Fibroblast of mammary gland (primary cell): ENCODE data around the gene ACACB.

ENCODE experiments used
- DNase-seq: peaks from one replicate; pipeline ENCODE4 v3.0.0-alpha.2; 2010; ENCODE audit warnings: low read depth
- H3K4me3 ChIP-seq: 2 replicates; pipeline ENCODE4 v1.5.1; 2011; ENCODE audit warnings: low read depth, mild to moderate bottlenecking, low read length, moderate library complexity; ENCODE audit not compliant: control insufficient read depth
- TF ChIP-seq, protein P1 (sequence below): conservative IDR thresholded peaks from 2 replicates; pipeline ENCODE4 v1.5.1; 2011; ENCODE audit warnings: low read depth, low read length, inconsistent platforms; ENCODE audit not compliant: control insufficient read depth, insufficient read depth

Gene ACACB

DNA sequence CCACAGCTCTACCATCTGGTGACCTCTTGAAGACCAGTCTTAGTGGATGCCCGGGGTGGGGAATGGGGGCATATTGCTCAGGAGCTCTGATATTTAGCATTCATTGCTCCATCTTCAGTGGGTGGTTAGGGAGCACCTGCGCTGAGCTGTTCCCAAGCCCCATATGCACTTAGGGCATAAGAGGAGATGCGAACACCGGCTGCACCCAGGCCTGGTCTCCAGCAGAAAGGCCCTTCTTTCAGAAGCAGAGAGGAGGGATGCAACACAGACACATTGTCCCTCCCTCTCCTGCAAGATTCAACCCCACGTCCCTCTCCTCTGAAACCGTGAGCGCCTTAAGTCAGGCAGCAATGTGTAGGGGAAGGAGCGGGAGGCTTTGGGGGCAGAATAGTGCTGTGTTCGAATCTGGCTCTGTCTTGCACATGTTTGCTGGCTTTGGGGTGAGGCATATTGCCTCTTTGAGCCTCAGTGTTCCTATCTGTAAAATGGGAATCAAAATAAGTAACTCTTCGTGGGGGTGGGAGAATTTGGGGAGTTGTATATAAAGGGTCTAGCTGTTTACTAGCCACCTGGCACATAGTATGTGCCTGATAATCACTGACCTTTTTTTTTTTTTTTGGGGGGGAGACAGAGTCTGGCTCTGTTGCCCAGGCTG is 105.0 kb downstream of the ACACB start:
- no peak overlapping the region for H3K4me3 ChIP-seq
- no peak for DNase-seq
- TF ChIP-seq, protein P1, sequence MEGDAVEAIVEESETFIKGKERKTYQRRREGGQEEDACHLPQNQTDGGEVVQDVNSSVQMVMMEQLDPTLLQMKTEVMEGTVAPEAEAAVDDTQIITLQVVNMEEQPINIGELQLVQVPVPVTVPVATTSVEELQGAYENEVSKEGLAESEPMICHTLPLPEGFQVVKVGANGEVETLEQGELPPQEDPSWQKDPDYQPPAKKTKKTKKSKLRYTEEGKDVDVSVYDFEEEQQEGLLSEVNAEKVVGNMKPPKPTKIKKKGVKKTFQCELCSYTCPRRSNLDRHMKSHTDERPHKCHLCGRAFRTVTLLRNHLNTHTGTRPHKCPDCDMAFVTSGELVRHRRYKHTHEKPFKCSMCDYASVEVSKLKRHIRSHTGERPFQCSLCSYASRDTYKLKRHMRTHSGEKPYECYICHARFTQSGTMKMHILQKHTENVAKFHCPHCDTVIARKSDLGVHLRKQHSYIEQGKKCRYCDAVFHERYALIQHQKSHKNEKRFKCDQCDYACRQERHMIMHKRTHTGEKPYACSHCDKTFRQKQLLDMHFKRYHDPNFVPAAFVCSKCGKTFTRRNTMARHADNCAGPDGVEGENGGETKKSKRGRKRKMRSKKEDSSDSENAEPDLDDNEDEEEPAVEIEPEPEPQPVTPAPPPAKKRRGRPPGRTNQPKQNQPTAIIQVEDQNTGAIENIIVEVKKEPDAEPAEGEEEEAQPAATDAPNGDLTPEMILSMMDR: no peak

DNA sequence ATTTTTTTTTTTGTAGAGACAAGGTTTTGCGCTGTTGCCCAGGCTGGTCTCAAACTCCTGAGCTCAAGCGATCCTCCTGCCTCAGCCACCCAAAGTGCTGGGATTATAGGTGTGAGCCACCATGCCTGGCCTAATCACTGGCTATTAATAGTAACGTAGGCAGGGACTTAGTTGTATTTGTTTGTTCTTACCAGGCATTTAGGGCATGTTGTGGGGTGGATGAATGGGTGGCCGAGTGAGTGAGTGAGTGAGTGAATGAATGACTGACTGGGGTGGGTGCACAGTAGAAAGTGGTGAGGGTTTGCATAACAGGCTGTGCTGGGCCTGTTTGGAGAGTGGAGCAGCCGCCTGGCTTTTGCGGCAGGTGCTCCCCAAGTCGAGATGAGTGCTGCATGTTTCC is 105.7 kb downstream of the ACACB start:
- no peak overlapping the region for H3K4me3 ChIP-seq
- no peak for DNase-seq
- TF ChIP-seq, protein P1: no peak

DNA sequence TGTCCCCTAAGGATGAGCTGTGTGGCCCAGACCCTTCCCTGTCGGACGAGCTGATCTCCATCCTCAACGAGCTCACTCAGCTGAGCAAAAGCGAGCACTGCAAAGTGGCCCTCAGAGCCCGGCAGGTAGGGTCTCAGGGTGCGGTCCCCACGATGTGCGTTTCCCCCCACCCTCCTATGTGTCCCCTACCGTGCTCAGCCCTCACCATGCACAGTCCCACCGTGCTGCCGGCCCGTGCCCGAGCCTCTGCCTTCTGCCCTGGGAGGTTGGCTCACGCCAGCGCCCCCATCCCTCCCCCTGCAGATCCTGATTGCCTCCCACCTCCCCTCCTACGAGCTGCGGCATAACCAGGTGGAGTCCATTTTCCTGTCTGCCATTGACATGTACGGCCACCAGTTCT is 106.1 kb downstream of the ACACB start:
- DNase-seq: no peak
- TF ChIP-seq, protein P1: no peak
- no peak overlapping the region for H3K4me3 ChIP-seq

DNA sequence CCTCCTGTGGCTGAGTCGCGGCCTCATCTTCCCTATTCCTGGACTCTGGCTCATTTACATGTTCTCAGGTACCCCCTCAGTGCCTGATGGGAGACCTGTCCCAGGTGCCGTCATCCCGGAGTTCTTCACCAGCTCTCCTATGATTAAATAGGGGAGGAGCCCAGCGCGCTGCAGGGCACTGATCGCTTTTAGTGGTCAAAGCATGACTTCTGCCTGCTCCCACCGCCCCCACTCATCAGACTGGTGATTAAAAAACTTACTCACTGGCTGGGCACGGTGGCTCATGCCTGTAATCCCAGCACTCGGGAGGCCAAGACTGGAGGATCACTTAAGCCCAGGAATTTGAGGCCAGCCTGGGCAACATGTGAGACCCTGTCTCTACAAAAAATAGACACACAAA is 106.8 kb downstream of the ACACB start:
- H3K4me3 ChIP-seq: no peak overlapping the region
- no peak for DNase-seq
- TF ChIP-seq, protein P1: no peak

DNA sequence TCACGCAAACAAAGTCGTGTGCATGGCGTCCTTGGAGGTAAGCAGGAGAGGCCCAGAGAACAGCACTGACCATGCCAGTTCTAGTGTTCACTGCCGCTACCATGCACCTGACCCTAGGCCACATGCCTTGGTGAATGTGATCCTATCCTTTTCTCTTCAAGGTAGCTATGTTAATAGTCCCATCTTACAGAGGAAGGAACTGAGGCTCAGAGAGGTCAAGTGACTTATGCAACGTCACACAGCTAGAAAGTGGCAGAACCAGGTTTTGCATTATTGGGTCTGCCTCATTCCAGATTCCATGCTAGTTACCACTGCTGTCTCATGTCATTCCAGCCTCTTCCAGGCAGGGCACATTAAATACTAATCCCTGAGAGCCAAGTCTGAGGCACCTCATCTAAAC is 107.5 kb downstream of the ACACB start:
- no peak for DNase-seq
- H3K4me3 ChIP-seq: no peak overlapping the region
- TF ChIP-seq, protein P1: no peak

DNA sequence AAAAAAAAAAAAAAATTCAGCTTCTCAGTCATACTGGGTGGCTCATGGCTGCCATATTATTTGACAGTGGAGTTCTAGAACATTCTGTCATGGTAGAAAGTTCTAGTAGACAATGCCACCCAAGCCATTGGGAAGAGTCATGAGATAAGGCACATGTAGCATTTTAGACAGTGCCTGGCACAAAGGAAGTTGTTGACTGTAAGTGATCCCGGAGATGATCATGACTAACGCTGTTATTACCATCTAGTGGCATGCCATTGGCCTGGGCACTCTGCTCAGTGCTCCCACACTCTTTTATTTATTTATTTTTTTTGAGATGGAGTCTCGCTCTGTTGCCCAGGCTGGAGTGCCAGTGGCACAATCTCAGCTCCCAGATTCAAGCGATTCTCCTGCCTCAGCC is 112.3 kb downstream of the ACACB start:
- TF ChIP-seq, protein P1: no peak
- no peak overlapping the region for H3K4me3 ChIP-seq
- DNase-seq: no peak

DNA sequence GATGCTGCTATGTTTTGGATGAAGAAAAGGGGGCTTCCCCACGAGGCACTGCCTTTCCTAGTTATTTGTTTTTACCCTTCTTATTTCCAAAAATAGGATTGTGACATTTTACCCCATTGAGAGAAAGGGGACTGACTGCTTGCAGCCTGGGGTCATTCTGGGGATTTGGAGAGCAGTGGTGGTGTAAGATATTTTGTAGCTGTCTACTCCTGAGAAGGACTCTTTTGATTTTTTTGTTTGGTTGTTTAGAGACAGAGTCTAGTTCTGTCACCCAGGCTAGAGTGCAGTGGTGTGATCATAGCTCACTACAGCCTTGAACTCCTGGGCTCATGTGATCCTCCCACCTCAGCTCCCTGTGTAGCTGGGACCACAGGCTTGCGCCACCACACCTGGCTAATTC is 113.8 kb downstream of the ACACB start:
- DNase-seq: no peak
- TF ChIP-seq, protein P1: no peak
- no peak overlapping the region for H3K4me3 ChIP-seq
